Pancreas (tissue), 10 donors: ENCODE data around the gene LITAF. TPM values are rescaled to one million over a fixed set of nuclear protein-coding genes. Genes with fewer than 3 reads are reported as not detected.

Source experiments
- ATAC-seq, 4 donors: fragments of 200-7000 bp; cut with Tn5 transposase; one replicate each; pipeline versions ENCODE4 v1.8.0 to v1.9.1; 2020; ENCODE audit warnings: mild to moderate bottlenecking in 4 of 4, moderate library complexity in 4 of 4
- DNase-seq, 6 donors: peaks; one replicate each; pipeline ENCODE4 v3.0.0-alpha.2; 2020
- FAIRE-seq: peaks from 2 replicates; lab custom pipeline; 2012; peaks lifted over from hg19 to GRCh38; lab: Jason Lieb, UNC
- H3K27ac ChIP-seq, 4 donors: fragments of 200-600 bp; sonication (generic); 1 replicate in 3 of 4; 2 replicates in 1 of 4; pipeline versions ENCODE4 v1.5.0 to v1.8.0; 2020
- H3K27me3 ChIP-seq, 4 donors: fragments of 200-600 bp; one replicate each; pipeline ENCODE4 v1.8.0; 2021
- H3K36me3 ChIP-seq, 3 donors: fragments of 200-600 bp; sonication (generic) in 1 of 3; one replicate each; pipeline versions ENCODE4 v1.5.0 to v1.8.0; 2020 to 2021
- H3K4me1 ChIP-seq, 3 donors: fragments of 200-600 bp; one replicate each; pipeline ENCODE4 v1.8.0; 2021
- H3K4me3 ChIP-seq, 4 donors: fragments of 200-600 bp; sonication (generic) in 2 of 4; one replicate each; pipeline versions ENCODE4 v1.5.0 to v1.8.0; 2020 to 2021
- H3K9me3 ChIP-seq, 4 donors: fragments of 200-600 bp; one replicate each; pipeline ENCODE4 v1.8.0; 2021
- CTCF ChIP-seq, 4 donors: fragments of 200-600 bp; sonication (generic) in 3 of 4; IDR thresholded peaks; one replicate each; pipeline versions ENCODE4 v1.5.0 to v1.8.0; 2021; ENCODE audit warnings: antibody characterized with exemption in 4 of 4
- WGBS, 2 donors: extraction: QIAGEN DNeasy Blood & Tissue Kit; methylation state at CpG; one replicate each; pipeline ENCODE4 v1.1.7; 2013; 5-methylcytosine and 5-hydroxymethylcytosine counted together
- intact Hi-C, 3 donors: fragments of 100-400 bp; cut with DNase I; formaldehyde crosslinking; loops; one replicate each; pipeline versions ENCODE4 v1.11.1 to v1.14.2; 2022
- polyA plus RNA-seq, 2 donors: library from polyadenylated mRNA; stranded (reverse); fragments of 200-250 nt; gene quantifications; one replicate each; pipeline ENCODE4 v1.2.3, GENCODE V29; 2013
- total RNA-seq, 6 donors: library from RNA; stranded (reverse); fragmentation: NEBNext Ultra II Directional in 4 of 6; extraction: Animal tissue kit (Norgen Biotek cat#: 25700) in 4 of 6; gene quantifications; one replicate each; pipeline versions ENCODE4 v1.2.1 to v1.2.4, GENCODE V29; 2021 to 2023
- donor health status: healthy with polysubstance abuse.
- donor health status: DM: no; HTN: no; CAD: no; lungs with moderate emphysema.
- donor health status: DM: no; HTN: no; CAD: no.
- donor health status: control.
- donor health status: control.
- donor health status: Bipolar disorder and iron deficiency.
- donor health status: DM: yes; HTN: yes; CAD: no.
- donor health status: DM: no; HTN: no; CAD: no.
- donor health status: DM: no; HTN: no; CAD: no.
- donor health status: DM: yes; HTN: yes; CAD: no.

Gene LITAF
- total and polyA plus RNA-seq, 8 donors, result 17.6 to 85.3 (median 32.3) TPM

GRCh38 chr16:11572301-11572995 lies 14.3 kb downstream of the LITAF start:
- WGBS, 2 donors, result 46 to 54% methylated on average over 17 of the region's 17 CpGs
- ATAC-seq (peak in 3 of 4 donors; percentile 29 to 43 (median 36)), DNase-seq (no peak), FAIRE-seq (no peak)
- no peak for TF ChIP-seq CTCF (IDR thresholded peaks at IDR 0.05)
- Histone ChIP-seq H3K27ac (peak overlapping the region in 2 of 4 donors; percentile 17 to 19), H3K36me3 (no peaks in the 10 kb centered on the region), H3K4me1 (peaks cover 0 to 8% (median 0%) of the 10 kb centered on the region in 3 donors), H3K27me3 (no peaks in the 10 kb centered on the region), H3K9me3 (no peaks in the 10 kb centered on the region), H3K4me3 (no peak overlapping the region)
- intact Hi-C loops, result no loop called here

- TF ChIP-seq CTCF (IDR thresholded peaks at IDR 0.05), result no peak
- H3K27ac ChIP-seq, result no peak overlapping the region
- intact Hi-C loops, result no loop called here
- peaks cover 0 to 6% (median 0%) of the 10 kb centered on the region in 3 donors for H3K4me1 ChIP-seq
- H3K27me3 ChIP-seq, result no peaks in the 10 kb centered on the region
- WGBS, 2 donors, result 88 to 91% methylated on average over 4 of the region's 4 CpGs
- H3K36me3 ChIP-seq, result no peaks in the 10 kb centered on the region
- DNase-seq (no peak), FAIRE-seq (no peak), ATAC-seq (no peak)
- no peaks in the 10 kb centered on the region for H3K9me3 ChIP-seq
- H3K4me3 ChIP-seq, result no peak overlapping the region
These were observed 15.2 kb downstream of the LITAF start for GRCh38 chr16:11571549-11571948.

DNA sequence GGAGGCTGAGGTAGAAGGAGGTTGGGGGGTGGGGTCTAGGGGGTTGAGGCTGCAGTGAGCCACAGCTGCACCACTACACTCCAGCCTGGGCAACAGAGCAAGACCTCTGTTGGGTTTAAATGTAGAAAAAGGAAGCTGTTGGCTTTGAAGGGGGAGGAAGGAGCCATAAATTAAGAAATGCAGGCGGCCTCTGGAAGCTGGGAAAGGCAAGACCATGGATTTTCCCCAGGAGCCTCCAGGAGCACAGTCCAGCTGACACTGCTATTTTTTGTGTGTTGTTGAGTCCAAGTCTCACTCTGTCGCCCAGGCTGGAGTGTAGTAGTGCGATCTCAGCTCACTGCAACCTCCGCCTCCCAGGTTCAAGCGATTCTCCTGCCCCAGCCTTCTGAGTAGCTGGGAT lies 15.9 kb downstream of the LITAF start:
- Histone ChIP-seq H3K27ac (no peak overlapping the region), H3K4me3 (no peak overlapping the region), H3K9me3 (no peaks in the 10 kb centered on the region), H3K27me3 (no peaks in the 10 kb centered on the region), H3K36me3 (no peaks in the 10 kb centered on the region), H3K4me1 (peaks cover 0 to 3% (median 0%) of the 10 kb centered on the region in 3 donors)
- intact Hi-C loops, result no loop called here
- TF ChIP-seq CTCF (IDR thresholded peaks at IDR 0.05), result no peak
- DNase-seq (no peak), ATAC-seq (no peak), FAIRE-seq (no peak)
- 82 to 91% methylated on average over 5 of the region's 5 CpGs for WGBS, 2 donors

DNA sequence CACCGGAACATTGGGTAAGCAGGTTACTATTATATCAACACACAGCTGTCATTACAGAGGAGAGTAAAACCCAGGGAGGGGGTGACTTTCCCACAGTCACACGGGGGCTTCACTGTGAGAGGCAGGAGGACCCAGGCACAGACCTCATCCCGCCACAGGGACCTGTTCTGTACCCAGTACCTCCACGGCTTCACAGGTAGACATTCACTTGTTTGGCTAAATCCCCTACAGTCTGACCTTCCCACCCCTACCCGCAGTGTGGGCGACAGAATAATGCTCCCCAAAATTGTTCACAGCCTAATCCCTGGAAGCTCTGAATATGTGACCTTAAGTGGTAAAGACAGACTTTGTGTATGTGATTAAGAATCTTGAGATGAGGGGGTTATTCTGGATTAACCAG lies 16.5 kb downstream of the LITAF start:
- ATAC-seq, result no peak
- intact Hi-C loops, result no loop called here
- WGBS, 2 donors, result 87 to 98% methylated on average over 6 of the region's 6 CpGs
- no peak for DNase-seq
- no peak overlapping the region for H3K4me3 ChIP-seq
- no peak overlapping the region for H3K27ac ChIP-seq
- no peak for TF ChIP-seq CTCF (IDR thresholded peaks at IDR 0.05)
- peaks cover 0 to 3% (median 0%) of the 10 kb centered on the region in 3 donors for H3K4me1 ChIP-seq
- no peak for FAIRE-seq
- no peaks in the 10 kb centered on the region for H3K27me3 ChIP-seq
- no peaks in the 10 kb centered on the region for H3K36me3 ChIP-seq
- H3K9me3 ChIP-seq, result no peaks in the 10 kb centered on the region

GRCh38 chr16:11566398-11566797 lies 20.3 kb downstream of the LITAF start:
- Histone ChIP-seq H3K27me3 (no peaks in the 10 kb centered on the region), H3K9me3 (no peaks in the 10 kb centered on the region), H3K4me3 (no peak overlapping the region), H3K4me1 (no peaks in the 10 kb centered on the region), H3K36me3 (no peaks in the 10 kb centered on the region), H3K27ac (no peak overlapping the region)
- ATAC-seq, result no peak
- intact Hi-C loops, result no loop called here
- no peak for TF ChIP-seq CTCF (IDR thresholded peaks at IDR 0.05)
- no peak for FAIRE-seq
- WGBS, 2 donors, result 94 to 95% methylated on average over 9 of the region's 9 CpGs
- no peak for DNase-seq
